ENCODE results near the gene STK11. TPM values are rescaled to one million over a fixed set of nuclear protein-coding genes. Genes with fewer than 3 reads are reported as not detected.

STK11 gene
- total and polyA plus RNA-seq, 2 experiments from 2014 or later, result 122 to 180 TPM

DNA sequence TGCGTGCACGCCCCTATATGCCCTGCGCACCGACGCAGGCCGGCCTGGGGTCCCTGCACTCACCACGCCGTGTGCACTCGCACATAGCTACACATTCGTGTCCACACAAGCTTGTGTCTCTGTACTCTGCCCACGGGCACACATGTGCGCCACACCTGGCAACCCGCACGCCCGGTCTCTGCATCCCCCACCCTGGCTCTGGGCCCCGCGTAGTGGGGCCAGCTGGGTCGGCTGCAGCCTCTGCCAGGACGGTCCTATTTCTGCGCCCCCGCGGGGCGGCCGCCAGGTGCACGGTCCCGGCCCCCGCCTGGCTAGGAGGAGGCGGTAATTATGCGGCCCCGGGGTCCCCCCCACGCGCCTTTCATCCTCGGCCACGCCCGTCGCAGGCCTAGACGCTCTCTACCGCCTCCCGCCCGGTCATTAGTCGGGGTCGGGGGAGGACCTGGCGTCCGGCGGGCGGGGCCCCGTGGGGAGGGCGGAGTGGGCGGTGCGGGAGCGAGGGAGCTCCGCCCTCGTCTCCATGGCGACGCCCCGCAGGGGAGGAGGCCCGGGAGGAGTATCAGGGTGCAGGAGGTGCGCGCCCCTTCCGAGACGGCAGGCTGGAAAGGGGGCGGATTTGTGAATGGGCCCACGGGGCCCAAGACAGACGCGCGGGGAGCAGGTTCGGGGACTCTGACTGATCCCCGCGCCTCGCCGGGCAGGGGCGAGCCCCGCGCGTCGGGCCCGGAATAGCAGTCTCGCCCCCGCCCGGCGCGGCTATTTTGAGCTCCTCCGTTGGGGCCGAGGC is 60.7 kb downstream of the STK11 start:
- DNase-seq (ENCODE audit: low read depth in 1 of 2, low spot score in 1 of 2), result peak; percentile 87 to 88
- peaks cover 58% of the 10 kb centered on the region for H3K4me1 ChIP-seq (ENCODE audit: low read depth)
- peak overlapping the region; percentile 69 for H3K27ac ChIP-seq
- no peaks in the 10 kb centered on the region for H3K9me3 ChIP-seq (ENCODE audit: low read depth)
- TF ChIP-seq, protein P1, sequence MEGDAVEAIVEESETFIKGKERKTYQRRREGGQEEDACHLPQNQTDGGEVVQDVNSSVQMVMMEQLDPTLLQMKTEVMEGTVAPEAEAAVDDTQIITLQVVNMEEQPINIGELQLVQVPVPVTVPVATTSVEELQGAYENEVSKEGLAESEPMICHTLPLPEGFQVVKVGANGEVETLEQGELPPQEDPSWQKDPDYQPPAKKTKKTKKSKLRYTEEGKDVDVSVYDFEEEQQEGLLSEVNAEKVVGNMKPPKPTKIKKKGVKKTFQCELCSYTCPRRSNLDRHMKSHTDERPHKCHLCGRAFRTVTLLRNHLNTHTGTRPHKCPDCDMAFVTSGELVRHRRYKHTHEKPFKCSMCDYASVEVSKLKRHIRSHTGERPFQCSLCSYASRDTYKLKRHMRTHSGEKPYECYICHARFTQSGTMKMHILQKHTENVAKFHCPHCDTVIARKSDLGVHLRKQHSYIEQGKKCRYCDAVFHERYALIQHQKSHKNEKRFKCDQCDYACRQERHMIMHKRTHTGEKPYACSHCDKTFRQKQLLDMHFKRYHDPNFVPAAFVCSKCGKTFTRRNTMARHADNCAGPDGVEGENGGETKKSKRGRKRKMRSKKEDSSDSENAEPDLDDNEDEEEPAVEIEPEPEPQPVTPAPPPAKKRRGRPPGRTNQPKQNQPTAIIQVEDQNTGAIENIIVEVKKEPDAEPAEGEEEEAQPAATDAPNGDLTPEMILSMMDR (IDR thresholded peaks at IDR 0.05; ENCODE audit: low read depth, low read length), result no peak
- peak overlapping the region; percentile 49 for H3K4me3 ChIP-seq
- no peaks in the 10 kb centered on the region for H3K27me3 ChIP-seq
- H3K36me3 ChIP-seq, result peaks cover 6% of the 10 kb centered on the region

DNA sequence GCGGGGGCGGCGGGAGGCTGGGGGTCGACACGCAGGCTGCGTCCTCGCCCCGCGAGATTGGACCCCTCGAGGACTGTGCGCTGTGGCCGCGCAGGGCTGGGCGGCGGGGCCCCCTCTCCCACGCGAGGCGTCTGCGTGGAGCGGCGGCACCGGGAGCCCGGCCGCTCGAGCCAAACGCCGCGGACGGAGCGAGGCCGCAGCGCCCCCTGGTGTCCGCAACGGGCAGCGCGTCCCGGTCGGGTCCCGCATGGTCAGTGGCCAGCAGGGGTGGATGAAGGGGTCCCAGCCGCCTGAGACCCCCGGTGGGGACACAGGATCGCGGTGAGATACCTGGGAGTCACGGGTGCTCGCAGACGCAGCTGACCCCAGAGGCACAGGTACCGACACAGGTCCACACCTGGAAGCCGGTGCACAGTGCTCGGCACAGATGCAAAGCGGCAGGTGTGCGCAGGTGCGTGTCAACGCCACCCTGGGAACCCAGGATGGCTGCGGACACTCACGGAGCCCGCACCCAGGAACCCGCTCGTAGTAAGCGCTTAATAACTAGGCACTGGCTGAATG is 61.4 kb downstream of the STK11 start:
- TF ChIP-seq, protein P1 (IDR thresholded peaks at IDR 0.05; ENCODE audit: low read depth, low read length), result peak; percentile 78
- DNase-seq (ENCODE audit: low read depth in 1 of 2, low spot score in 1 of 2), result peak; percentile 64 to 74
- Histone ChIP-seq H3K9me3 (ENCODE audit: low read depth) (no peaks in the 10 kb centered on the region), H3K4me1 (ENCODE audit: low read depth) (peaks cover 52% of the 10 kb centered on the region), H3K27ac (peak overlapping the region; percentile 1), H3K27me3 (no peaks in the 10 kb centered on the region), H3K36me3 (peaks cover 11% of the 10 kb centered on the region), H3K4me3 (peak overlapping the region; percentile 49)

DNA sequence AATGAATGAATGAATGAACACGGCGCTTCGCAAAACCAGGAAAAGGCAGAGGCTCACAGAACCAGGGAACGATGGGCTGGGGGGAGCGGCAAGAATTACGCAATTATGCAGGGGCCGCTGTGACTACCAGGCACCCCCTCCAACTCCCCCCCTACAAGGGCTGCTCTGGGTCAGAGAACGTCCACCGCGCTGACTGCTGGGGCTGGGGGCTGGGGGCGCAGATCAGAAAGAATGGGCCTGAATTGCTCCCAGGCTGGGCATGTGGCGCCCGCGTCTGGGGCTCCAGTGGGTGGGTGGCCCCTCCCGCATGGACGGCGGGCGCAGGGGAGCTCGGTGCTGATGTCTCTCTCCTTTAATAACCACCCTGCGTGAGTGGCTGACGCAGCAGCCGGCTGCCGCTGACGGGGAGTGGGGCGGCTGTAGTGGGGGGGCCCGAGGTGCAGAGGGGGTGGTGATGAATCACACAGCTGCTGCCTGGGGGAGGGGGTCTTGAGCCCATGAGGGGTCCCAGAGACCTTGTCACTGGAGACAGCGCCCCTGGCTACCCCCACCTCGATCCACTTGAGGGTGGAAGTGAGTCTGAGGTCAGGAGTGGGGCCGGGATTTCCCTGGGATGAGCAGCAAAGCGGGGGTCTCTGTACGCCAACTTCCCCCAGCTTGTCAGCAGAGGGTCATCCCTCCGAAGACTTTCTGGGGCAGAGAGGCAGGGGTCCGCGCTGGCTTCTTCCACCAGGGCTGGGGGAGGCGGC is 62.1 kb downstream of the STK11 start:
- DNase-seq (ENCODE audit: low read depth in 1 of 2, low spot score in 1 of 2), result no peak
- peak overlapping the region; percentile 49 for H3K4me3 ChIP-seq
- H3K27ac ChIP-seq, result no peak overlapping the region
- peaks cover 45% of the 10 kb centered on the region for H3K4me1 ChIP-seq (ENCODE audit: low read depth)
- no peaks in the 10 kb centered on the region for H3K9me3 ChIP-seq (ENCODE audit: low read depth)
- TF ChIP-seq, protein P1 (IDR thresholded peaks at IDR 0.05; ENCODE audit: low read depth, low read length), result no peak
- H3K36me3 ChIP-seq, result peaks cover 18% of the 10 kb centered on the region
- H3K27me3 ChIP-seq, result no peaks in the 10 kb centered on the region

DNA sequence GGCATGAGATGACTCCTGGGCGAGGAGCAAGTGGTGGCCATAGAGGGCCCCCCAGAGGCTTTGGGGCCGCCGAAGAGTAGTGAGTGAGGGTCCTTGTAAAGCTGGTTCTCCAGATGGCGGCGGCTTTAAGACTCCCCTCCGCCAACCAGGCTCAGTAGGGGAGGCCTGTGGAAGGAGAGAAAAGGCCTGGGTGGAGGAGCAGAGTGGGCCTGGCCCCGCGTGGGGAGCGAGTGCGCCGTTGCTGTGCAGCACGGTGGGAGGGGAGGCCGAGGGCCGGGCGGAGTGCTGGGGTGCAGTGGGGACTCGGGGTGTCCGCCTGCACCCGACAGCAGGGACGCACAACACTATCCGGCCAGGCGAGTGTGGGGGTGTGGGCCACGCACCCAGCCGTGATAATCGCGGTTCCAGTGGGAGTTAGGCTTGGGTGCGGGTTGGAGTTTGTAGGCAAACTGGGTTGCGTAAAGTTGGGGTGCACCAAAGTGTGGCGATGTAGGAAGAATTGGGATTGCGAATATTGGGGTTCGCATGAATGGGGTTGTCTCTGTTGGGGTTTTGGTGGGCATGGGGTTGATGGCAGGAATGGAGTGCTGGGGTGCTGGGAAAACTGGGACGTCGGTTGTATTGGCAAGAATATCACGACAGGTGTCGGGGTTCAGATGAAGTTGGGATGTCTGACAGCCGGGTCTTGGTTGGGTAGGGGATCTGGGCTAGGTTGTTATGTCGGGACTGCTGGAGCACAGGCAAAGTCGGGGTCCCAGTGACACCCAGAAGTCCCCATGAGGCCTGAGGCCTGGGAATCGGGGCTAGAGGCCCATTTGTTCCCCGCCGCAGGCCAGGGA is 62.9 kb downstream of the STK11 start:
- no peak for DNase-seq (ENCODE audit: low read depth in 1 of 2, low spot score in 1 of 2)
- H3K27me3 ChIP-seq, result no peaks in the 10 kb centered on the region
- peaks cover 25% of the 10 kb centered on the region for H3K36me3 ChIP-seq
- H3K4me3 ChIP-seq, result no peak overlapping the region
- no peak overlapping the region for H3K27ac ChIP-seq
- TF ChIP-seq, protein P1 (IDR thresholded peaks at IDR 0.05; ENCODE audit: low read depth, low read length), result no peak
- no peaks in the 10 kb centered on the region for H3K9me3 ChIP-seq (ENCODE audit: low read depth)
- H3K4me1 ChIP-seq (ENCODE audit: low read depth), result peaks cover 42% of the 10 kb centered on the region

DNA sequence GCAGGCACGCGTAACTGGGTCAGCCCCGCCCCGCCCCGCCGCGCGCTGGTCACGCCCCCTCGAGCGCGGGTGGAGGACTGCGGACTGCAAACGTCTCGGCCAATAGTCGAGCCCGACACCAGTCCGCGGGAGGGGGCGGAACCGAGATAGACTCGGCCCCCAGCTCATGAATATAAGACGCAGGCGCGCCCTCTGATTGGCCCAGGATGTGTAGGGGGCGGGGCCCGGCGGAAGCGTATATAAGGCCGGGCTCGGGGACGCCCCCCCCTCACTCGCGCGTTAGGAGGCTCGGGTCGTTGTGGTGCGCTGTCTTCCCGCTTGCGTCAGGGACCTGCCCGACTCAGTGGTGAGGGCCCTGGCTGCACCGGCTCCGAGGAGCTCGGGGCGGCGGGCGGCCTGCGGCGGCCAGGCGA is 63.5 kb downstream of the STK11 start, which contains the start of gene CIRBP:
Gene CIRBP, plus strand, starts transcription at position 268 of the 413 bp plus-strand sequence. CDS start 1,602 bp downstream, outside the sequence.
- H3K27me3 ChIP-seq, result no peaks in the 10 kb centered on the region
- H3K4me3 ChIP-seq, result peak within 1 kb of the TSS; percentile 86
- TF ChIP-seq, protein P1 (IDR thresholded peaks at IDR 0.05; ENCODE audit: low read depth, low read length), result no peak
- peaks cover 42% of the 10 kb centered on the region for H3K4me1 ChIP-seq (ENCODE audit: low read depth)
- H3K9me3 ChIP-seq (ENCODE audit: low read depth), result no peaks in the 10 kb centered on the region
- peaks cover 31% of the 10 kb centered on the region for H3K36me3 ChIP-seq
- DNase-seq (ENCODE audit: low read depth in 1 of 2, low spot score in 1 of 2), result peak; percentile 100
- H3K27ac ChIP-seq, result peak within 1 kb of the TSS; percentile 99
